ENCODE results near the gene SPON1.

DNA sequence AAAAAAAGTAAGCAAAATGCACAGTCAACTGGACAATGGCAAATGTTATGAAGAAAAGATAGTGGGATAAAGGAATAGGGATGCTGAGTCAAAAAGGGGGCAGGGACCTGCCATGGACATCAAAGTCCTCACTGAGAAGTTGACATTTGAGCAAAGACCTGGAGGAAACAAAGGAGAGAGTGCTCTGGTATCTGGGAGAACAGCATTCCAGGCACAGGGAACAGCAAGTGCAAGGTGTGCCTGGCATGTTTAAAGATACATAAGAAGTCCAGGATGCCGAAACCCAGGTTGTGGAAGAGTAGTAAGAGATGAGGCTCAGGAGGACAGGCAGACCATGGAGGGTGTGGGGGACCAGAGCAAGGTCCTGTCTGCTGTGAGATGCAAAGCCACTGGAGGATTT is 273.2 kb downstream of the SPON1 start:
- TF ChIP-seq, protein P1, sequence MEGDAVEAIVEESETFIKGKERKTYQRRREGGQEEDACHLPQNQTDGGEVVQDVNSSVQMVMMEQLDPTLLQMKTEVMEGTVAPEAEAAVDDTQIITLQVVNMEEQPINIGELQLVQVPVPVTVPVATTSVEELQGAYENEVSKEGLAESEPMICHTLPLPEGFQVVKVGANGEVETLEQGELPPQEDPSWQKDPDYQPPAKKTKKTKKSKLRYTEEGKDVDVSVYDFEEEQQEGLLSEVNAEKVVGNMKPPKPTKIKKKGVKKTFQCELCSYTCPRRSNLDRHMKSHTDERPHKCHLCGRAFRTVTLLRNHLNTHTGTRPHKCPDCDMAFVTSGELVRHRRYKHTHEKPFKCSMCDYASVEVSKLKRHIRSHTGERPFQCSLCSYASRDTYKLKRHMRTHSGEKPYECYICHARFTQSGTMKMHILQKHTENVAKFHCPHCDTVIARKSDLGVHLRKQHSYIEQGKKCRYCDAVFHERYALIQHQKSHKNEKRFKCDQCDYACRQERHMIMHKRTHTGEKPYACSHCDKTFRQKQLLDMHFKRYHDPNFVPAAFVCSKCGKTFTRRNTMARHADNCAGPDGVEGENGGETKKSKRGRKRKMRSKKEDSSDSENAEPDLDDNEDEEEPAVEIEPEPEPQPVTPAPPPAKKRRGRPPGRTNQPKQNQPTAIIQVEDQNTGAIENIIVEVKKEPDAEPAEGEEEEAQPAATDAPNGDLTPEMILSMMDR (IDR thresholded peaks at IDR 0.05; ENCODE audit: low read length), result no peak
- no peak for TF ChIP-seq EZH2phosphoT487 (IDR thresholded peaks at IDR 0.05; ENCODE audit: low read length)
